ENCODE measurements around the gene PCDHB7. TPM values are rescaled to one million over a fixed set of nuclear protein-coding genes. Genes with fewer than 3 reads are reported as not detected.
"Not testable (repeated sequence)": the region's sequence is repeated elsewhere in the genome, so short reads cannot be mapped to it uniquely, and the experiment has no call there.

PCDHB7 gene
- total RNA-seq, 1 donor from 2014 or later, result 0.85 TPM

DNA sequence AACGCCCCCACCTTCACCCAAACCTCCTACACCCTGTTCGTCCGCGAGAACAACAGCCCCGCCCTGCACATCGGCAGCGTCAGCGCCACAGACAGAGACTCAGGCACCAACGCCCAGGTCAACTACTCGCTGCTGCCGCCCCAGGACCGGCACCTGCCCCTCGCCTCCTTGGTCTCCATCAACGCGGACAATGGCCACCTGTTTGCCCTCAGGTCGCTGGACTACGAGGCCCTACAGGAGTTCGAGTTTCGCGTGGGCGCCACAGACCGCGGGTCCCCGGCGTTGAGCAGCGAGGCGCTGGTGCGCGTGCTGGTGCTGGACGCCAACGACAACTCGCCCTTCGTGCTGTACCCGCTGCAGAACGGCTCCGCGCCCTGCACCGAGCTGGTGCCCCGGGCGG is 52.4 kb downstream of the PCDHB7 start:
- not testable (repeated sequence) for DNase-seq (ENCODE audit: low read depth)

DNA sequence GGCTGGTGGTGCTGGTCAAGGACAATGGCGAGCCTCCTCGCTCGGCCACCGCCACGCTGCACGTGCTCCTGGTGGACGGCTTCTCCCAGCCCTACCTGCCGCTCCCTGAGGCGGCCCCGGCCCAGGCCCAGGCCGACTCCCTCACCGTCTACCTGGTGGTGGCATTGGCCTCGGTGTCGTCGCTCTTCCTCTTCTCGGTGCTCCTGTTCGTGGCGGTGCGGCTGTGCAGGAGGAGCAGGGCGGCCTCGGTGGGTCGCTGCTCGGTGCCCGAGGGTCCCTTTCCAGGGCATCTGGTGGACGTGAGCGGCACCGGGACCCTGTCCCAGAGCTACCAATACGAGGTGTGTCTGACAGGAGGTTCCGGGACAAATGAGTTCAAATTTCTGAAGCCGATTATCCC is 53.0 kb downstream of the PCDHB7 start:
- not testable (repeated sequence) for DNase-seq (ENCODE audit: low read depth)

Other genes with a start within 250 kb of the PCDHB7 start
- 0.52 and 2.7 TPM in 2 replicates for gene PCDHAC1, start 246.3 kb upstream of the PCDHB7 start, total RNA-seq
- gene PCDHAC2, start 206.2 kb upstream of the PCDHB7 start, total RNA-seq, result 1.0 and 1.1 TPM in 2 replicates
- gene PCDHB1, start 121.3 kb upstream of the PCDHB7 start, total RNA-seq, result under 0.01 TPM in 1 of 2 replicates, not detected in the other
- 1.6 and 10.1 TPM in 2 replicates for gene PCDHB2, start 78.0 kb upstream of the PCDHB7 start, total RNA-seq
- 0.52 and 2.9 TPM in 2 replicates for gene PCDHB3, start 72.2 kb upstream of the PCDHB7 start, total RNA-seq
- gene PCDHB4, start 50.8 kb upstream of the PCDHB7 start, total RNA-seq, result 0.35 and 1.4 TPM in 2 replicates
- 0.35 and 10.0 TPM in 2 replicates for gene PCDHB5, start 37.4 kb upstream of the PCDHB7 start, total RNA-seq
- 0.17 and 0.40 TPM in 2 replicates for gene PCDHB6, start 22.6 kb upstream of the PCDHB7 start, total RNA-seq
- 0.17 and 0.55 TPM in 2 replicates for gene PCDHB8, start 5.1 kb downstream of the PCDHB7 start, total RNA-seq
- 0.17 and 1.4 TPM in 2 replicates for gene PCDHB16, start 9.7 kb downstream of the PCDHB7 start, total RNA-seq
- gene PCDHB9, start 14.5 kb downstream of the PCDHB7 start, total RNA-seq, result 0.17 and 0.60 TPM in 2 replicates
- 0.35 and 0.85 TPM in 2 replicates for gene PCDHB10, start 19.7 kb downstream of the PCDHB7 start, total RNA-seq
- 0.17 and 1.6 TPM in 2 replicates for gene PCDHB11, start 27.0 kb downstream of the PCDHB7 start, total RNA-seq
- 1.2 TPM in 1 of 2 replicates, not detected in the other for gene PCDHB12, start 36.1 kb downstream of the PCDHB7 start, total RNA-seq
- 0.17 and 2.9 TPM in 2 replicates for gene PCDHB13, start 41.3 kb downstream of the PCDHB7 start, total RNA-seq
- 0.35 and 3.5 TPM in 2 replicates for gene PCDHB14, start 50.7 kb downstream of the PCDHB7 start, total RNA-seq
- gene PCDHB15, start 72.8 kb downstream of the PCDHB7 start, total RNA-seq, result under 0.01 and 1.3 TPM in 2 replicates
- gene SLC25A2, start 131.4 kb downstream of the PCDHB7 start, total RNA-seq, result 0.20 and 1.0 TPM in 2 replicates
- gene TAF7, start 148.1 kb downstream of the PCDHB7 start, total RNA-seq, result 68.9 and 99.9 TPM in 2 replicates
- under 0.01 and 0.80 TPM in 2 replicates for gene PCDHGA1, start 157.9 kb downstream of the PCDHB7 start, total RNA-seq
- gene PCDHGA2, start 166.1 kb downstream of the PCDHB7 start, total RNA-seq, result 1.2 and 3.1 TPM in 2 replicates
- gene PCDHGA3, start 171.2 kb downstream of the PCDHB7 start, total RNA-seq, result 0.17 and 1.0 TPM in 2 replicates
- gene PCDHGB1, start 177.5 kb downstream of the PCDHB7 start, total RNA-seq, result 0.35 and 4.0 TPM in 2 replicates
- gene PCDHGA4, start 182.4 kb downstream of the PCDHB7 start, total RNA-seq, result 0.87 and 2.1 TPM in 2 replicates
- 0.35 and 2.7 TPM in 2 replicates for gene PCDHGB2, start 187.3 kb downstream of the PCDHB7 start, total RNA-seq
- gene PCDHGA5, start 191.5 kb downstream of the PCDHB7 start, total RNA-seq, result under 0.01 and 1.3 TPM in 2 replicates
- 0.52 and 2.3 TPM in 2 replicates for gene PCDHGB3, start 197.6 kb downstream of the PCDHB7 start, total RNA-seq
- gene PCDHGA6, start 201.2 kb downstream of the PCDHB7 start, total RNA-seq, result 0.69 and 2.1 TPM in 2 replicates
- gene PCDHGA7, start 210.1 kb downstream of the PCDHB7 start, total RNA-seq, result 0.52 and 2.3 TPM in 2 replicates
- 4.9 and 12.5 TPM in 2 replicates for gene PCDHGB4, start 215.1 kb downstream of the PCDHB7 start, total RNA-seq
- 0.69 and 1.6 TPM in 2 replicates for gene PCDHGA8, start 220.0 kb downstream of the PCDHB7 start, total RNA-seq
- 9.4 and 17.8 TPM in 2 replicates for gene PCDHGB5, start 225.3 kb downstream of the PCDHB7 start, total RNA-seq
- gene PCDHGA9, start 230.1 kb downstream of the PCDHB7 start, total RNA-seq, result 0.52 and 3.2 TPM in 2 replicates
- 1.0 and 2.3 TPM in 2 replicates for gene PCDHGB6, start 235.4 kb downstream of the PCDHB7 start, total RNA-seq
- 0.52 and 5.1 TPM in 2 replicates for gene PCDHGA10, start 240.3 kb downstream of the PCDHB7 start, total RNA-seq
- 1.7 and 10.4 TPM in 2 replicates for gene PCDHGB7, start 245.0 kb downstream of the PCDHB7 start, total RNA-seq
- gene PCDHGA11, start 248.4 kb downstream of the PCDHB7 start, total RNA-seq, result 1.4 and 3.1 TPM in 2 replicates